Sciatic nerve (tissue), 2 donors: ENCODE results near the gene ZNF195. TPM values are rescaled to one million over a fixed set of nuclear protein-coding genes. Genes with fewer than 3 reads are reported as not detected.
"Not testable (repeated sequence)": the region's sequence is repeated elsewhere in the genome, so short reads cannot be mapped to it uniquely, and the experiment has no call there.

Source experiments
- ATAC-seq: fragments of 200-7000 bp; cut with Tn5 transposase; one replicate; pipeline ENCODE4 v1.9.1; 2020; ENCODE audit warnings: mild to moderate bottlenecking, moderate library complexity
- DNase-seq: peaks from one replicate; pipeline ENCODE4 v3.0.0-alpha.2; 2020; ENCODE audit warnings: low spot score
- intact Hi-C: fragments of 100-400 bp; cut with DNase I; formaldehyde crosslinking; loops from one replicate; pipeline ENCODE4 v1.14.2; 2022
- total RNA-seq: library from RNA; stranded (reverse); fragmentation: NEBNext Ultra II Directional; extraction: Animal tissue kit (Norgen Biotek cat#: 25700); gene quantifications from one replicate; pipeline ENCODE4 v1.2.1, GENCODE V29; 2021
- donor health status: DM: no; HTN: no; CAD: no.
- donor health status: DM: no; HTN: no; CAD: no.

Gene ZNF195
- total RNA-seq = 21.0 TPM

- DNase-seq (peak; percentile 98), ATAC-seq (peak; percentile 100)
- intact Hi-C loops = no loop called here
Measured at GRCh38 chr11:3378426-3379423, at the start of gene ZNF195. TSS of gene ZNF195 (minus strand) at chr11:3379146. CDS start at chr11:3379040, 106 bp downstream.

GRCh38 chr11:3428076-3428475 lies 49.1 kb upstream of the ZNF195 start:
- DNase-seq, intact Hi-C loops: not testable (repeated sequence)

GRCh38 chr11:3426541-3426940 lies 47.6 kb upstream of the ZNF195 start:
- ATAC-seq, intact Hi-C loops, DNase-seq: not testable (repeated sequence)

More at GRCh38 chr11:3428076-3428475, 49.1 kb upstream of the ZNF195 start:
- not testable (repeated sequence) for ATAC-seq

DNA sequence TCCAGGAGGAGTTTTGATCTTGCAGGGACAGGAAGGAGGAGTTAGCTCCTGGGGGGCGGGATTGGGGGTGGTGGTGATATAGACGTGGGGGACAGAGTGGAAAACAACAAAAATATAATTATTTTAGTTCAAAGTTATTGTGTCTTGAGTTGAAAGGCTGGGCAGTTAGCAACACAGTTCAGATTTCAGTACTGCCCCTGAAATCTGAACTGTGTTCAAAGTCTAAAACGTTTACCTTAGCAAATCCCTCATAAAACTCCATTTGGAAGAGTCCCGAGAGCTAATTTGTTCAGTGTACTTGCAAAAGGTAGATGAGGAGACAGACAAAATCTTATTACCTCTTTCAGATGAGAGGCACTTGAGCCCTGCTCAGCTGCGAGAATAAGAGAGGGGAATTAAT lies 45.0 kb upstream of the ZNF195 start:
- DNase-seq, ATAC-seq, intact Hi-C loops: not testable (repeated sequence)

GRCh38 chr11:3423138-3423731 lies 44.3 kb upstream of the ZNF195 start:
- intact Hi-C loops, DNase-seq, ATAC-seq: not testable (repeated sequence)

DNA sequence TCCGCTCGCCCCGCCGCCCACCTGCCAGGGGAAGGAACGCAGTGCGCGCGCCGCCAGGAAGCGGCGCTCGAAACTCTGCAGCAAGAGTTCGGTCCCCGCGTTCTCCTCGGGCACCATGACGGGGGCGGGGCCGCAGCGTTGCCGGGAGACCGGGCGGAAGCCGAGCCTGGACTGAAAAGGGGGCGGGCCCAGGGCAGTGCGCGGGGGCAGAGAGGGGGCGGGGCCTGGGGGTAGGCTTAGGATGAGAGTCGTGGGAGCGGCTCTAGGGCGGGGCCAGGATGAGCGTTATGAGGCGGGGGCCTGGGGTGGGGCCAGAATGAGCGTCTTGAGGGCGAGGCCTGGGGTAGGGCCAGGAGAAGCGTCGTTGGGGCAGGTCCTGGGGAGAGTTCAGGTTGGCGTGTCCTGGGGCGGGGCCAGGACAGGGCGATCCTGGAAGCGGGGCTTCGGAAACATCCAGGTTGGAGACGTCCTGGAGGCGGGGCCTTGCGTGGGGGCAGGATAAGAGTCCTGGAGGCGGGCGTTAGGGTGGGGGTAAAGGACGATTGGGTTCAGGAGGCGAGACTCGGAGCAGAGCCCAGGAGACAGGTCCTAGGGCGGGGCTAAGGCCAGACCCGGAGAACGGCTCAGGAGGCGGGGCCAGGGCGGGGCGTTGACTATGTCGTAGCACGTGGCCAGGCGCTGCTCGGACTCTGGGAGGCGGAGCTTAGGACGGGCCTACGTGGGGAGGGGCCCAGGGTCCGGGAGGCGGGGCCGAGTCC lies 43.6 kb upstream of the ZNF195 start:
- intact Hi-C loops = not testable (repeated sequence)
- peak; percentile 100 for DNase-seq
- peak; percentile 100 for ATAC-seq

GRCh38 chr11:3421608-3422379 lies 42.8 kb upstream of the ZNF195 start:
- ATAC-seq, intact Hi-C loops, DNase-seq: not testable (repeated sequence)

- intact Hi-C loops, DNase-seq, ATAC-seq: not testable (repeated sequence)
Measured at GRCh38 chr11:3420281-3421042, 41.5 kb upstream of the ZNF195 start.

DNA sequence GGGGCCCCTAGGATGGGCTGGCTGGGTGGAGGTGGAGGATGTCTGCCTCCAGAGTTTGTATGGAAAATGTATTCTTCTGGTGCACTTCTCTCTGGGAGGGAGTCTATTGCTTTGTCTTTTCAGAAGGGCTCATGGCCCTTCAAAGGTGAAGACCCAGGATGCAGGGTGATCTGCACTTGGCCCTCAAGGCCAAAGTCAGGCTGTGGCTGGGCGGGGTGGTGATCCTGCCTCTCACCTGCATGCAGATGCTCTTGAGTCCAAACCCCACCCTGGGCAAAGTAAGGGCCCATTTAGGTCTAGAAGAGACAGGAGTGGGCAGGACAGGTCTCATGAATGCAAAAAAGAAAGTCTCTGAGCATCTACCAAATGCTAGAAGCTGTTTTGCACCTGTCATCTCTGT lies 40.5 kb upstream of the ZNF195 start:
- DNase-seq, intact Hi-C loops, ATAC-seq: not testable (repeated sequence)

DNA sequence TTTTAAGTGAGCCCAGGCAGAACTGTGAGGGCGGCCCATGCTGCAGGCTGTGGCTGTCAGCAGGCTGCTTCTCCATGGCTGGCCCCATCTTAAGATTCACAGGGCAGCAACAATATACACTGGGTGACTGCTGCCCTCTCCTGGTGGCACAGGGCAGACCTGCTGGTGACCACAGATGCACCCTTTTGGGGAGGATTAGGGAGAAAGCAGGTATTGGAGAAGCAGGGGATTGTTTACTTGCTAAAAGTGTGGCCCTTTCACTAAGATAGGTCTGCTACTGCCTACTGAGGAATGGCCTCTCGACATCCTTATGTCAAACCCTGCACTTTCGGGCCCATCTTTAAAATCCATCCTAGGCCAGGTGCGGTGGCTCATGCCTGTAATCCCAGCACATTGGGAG lies 38.1 kb upstream of the ZNF195 start:
- DNase-seq, ATAC-seq, intact Hi-C loops: not testable (repeated sequence)

DNA sequence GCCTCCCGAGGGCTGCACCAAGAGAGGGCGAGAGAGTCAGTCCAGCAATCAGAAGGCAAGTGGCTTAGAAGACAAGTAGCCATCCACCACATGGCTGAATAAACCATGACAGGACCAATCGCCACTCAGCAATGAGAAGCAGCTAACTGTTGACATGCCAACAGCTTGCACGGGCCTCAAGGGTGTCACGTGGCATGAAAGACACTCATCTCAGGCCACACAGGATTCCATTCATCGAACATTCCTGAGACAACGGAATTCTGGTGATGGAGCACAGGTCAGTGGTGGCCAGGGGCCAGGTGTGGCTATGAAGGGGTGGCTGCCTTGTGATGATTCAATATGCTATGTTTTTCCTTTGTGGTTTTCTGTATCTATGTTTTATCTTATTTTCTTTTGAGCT lies 36.4 kb upstream of the ZNF195 start:
- intact Hi-C loops, DNase-seq, ATAC-seq: not testable (repeated sequence)

- intact Hi-C loops = not testable (repeated sequence)
Measured at GRCh38 chr11:3413666-3414065, 34.7 kb upstream of the ZNF195 start.

DNA sequence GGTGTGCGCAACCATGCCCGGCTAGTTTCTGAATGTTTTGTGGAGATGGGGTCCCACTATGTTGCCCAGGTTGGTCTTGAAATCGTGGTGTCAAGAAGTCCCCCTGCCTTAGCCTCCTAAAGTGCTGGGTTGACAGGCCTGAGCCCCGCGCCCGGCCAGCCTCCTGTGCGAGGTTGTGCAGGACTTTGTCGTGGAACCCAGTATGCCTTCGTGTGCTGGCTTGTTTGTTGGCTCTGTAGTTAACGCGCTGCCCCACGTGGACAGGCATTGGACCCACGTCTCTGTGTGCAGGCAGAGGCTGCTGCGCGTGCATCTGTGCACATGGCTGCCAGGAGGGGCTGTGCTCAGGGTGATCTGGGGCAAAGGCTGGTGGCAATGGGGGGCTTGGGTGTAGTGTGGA lies 33.9 kb upstream of the ZNF195 start:
- ATAC-seq (no peak), DNase-seq (no peak)
- intact Hi-C loops = no loop called here

More at GRCh38 chr11:3413666-3414065, 34.7 kb upstream of the ZNF195 start:
- not testable (repeated sequence) for DNase-seq, ATAC-seq

DNA sequence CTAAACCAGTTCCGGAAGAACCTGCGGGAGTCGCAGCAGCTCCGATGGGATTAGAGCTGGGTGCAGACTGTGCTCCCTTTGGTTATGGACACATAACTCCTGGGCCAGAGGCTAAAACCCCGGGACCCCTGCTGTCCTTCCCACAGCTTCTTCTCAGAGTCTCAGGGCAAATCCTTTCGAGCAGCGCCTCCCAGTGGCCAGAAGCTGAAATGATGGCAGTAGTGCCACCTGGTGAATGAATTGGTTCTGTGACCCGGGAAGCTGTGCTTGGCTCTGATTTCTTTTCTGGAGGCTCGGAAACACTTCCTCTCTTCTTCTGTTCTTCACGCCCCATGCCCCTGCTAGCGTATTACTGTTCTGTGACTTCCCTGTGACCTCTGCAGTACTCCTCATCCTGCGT lies 29.8 kb upstream of the ZNF195 start:
- DNase-seq = peak; percentile 84
- intact Hi-C loops, ATAC-seq: not testable (repeated sequence)

DNA sequence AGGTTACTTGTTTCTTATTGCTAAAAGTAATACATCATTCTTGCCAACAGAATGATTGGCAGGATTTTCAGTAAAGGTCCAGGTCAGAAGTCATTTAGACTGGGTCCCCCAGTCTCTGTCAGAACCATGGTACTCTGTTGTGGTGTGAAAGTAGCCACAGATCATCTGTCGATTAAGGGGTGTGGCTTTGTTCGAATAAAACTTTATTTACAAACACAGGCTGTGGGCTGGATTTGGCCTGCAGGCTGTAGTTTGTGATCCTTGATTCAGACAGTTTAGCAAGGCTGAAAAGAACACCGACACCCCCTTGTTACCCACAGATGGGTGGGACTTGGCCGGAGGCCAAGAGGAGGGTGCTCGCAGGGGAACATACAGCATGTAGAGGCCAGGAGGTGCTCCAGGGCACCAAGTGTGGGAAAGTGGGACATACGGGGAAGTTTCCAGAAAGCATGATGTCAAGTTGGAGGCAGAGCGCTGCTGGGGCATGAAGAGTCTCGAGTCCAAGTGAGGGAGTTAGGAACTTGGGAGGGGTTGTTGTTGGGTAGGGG lies 29.2 kb upstream of the ZNF195 start:
- DNase-seq, ATAC-seq, intact Hi-C loops: not testable (repeated sequence)

DNA sequence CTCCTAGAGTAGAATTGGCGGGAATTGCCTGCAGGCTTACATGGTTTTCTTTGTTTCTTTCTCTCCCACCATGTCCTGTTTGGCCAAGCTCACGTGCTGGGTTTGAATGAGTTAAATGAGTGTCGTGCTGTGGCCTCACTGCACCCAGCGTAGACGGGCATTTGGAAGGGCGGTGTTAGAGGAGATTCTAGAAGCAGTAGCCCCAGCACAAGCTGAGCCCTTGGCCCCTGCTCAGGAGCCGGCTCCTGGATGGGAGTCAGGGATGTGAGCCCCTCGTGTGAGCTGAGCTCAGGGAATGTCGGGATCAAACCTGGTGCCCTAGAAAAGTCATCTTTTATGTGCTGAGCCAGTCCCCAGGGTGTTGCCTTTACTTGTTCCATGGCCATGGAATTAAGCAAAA lies 28.0 kb upstream of the ZNF195 start:
- intact Hi-C loops, ATAC-seq, DNase-seq: not testable (repeated sequence)

DNA sequence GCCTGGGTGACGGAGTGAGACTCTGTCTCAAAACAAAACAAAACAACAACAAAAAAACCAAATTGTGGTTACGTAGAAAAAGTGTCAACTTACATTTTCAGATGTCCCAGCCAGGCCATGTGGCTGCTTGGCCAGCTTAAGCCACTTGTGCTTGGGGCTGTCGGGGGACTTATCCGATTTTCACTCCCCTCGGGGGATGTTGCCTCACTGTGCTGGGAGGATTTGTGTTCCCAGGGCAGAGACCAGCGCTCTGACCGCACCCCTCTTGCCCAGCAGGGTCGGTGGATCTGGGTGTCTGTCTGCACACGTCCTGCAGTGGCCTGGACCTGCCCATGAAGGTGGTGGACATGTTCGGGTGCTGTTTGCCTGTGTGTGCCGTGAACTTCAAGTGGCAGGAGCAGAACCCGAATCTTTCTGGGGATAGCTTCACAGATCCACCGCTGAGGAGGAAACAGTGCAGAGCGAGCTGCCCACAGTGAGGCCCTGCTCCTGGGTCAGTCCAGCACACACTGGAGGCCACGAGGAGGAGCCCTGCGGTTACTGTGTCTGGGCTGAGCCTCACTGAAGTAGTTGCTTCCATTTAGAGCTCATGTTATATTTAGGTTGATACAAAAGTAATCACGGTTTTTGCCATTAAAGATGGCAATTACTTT lies 27.4 kb upstream of the ZNF195 start:
- intact Hi-C loops, DNase-seq, ATAC-seq: not testable (repeated sequence)
